Brain microvascular endothelial cell (primary cell): ENCODE results near the gene IMMP2L.

ENCODE experiments used
- DNase-seq: peaks from one replicate; pipeline ENCODE4 v3.0.0-alpha.2; 2020
- H3K27ac ChIP-seq: fragments of 250-450 bp; sonication (Bioruptor Pico); 2 replicates; pipeline ENCODE4 v1.5.1; 2020; ENCODE audit warnings: mild to moderate bottlenecking, moderate library complexity
- H3K27me3 ChIP-seq: fragments of 250-450 bp; sonication (Bioruptor Pico); replicated peaks from 2 replicates; pipeline ENCODE4 v1.5.1; 2020; ENCODE audit warnings: mild to moderate bottlenecking
- H3K36me3 ChIP-seq: fragments of 250-450 bp; sonication (Bioruptor Pico); replicated peaks from 2 replicates; pipeline ENCODE4 v1.5.1; 2020; ENCODE audit warnings: mild to moderate bottlenecking
- H3K4me3 ChIP-seq: 2 replicates; pipeline ENCODE4 v1.5.1; 2011; ENCODE audit warnings: low read depth, mild to moderate bottlenecking, control low read depth, low read length, moderate library complexity
- CTCF ChIP-seq: IDR thresholded peaks from 2 replicates; pipeline ENCODE4 v1.5.1; 2011; ENCODE audit warnings: low read depth, mild to moderate bottlenecking, moderate library complexity, low read length, control low read depth, inconsistent platforms; ENCODE audit errors: missing control alignments
- in situ Hi-C: cut with HindIII; loops from 2 replicates; pipeline ENCODE4 v1.10.0; 2017; ENCODE audit warnings: low sequenced_read_pairs, low pct_ligation_motif_present

IMMP2L gene

GRCh38 chr7:111003883-111004282, 558.4 kb downstream of the IMMP2L start:
- in situ Hi-C loops = no loop called here
- Histone ChIP-seq H3K36me3 (no peaks in the 10 kb centered on the region), H3K27me3 (no peaks in the 10 kb centered on the region), H3K4me3 (no peak overlapping the region), H3K27ac (no peak overlapping the region)
- DNase-seq = no peak
- no peak for TF ChIP-seq CTCF

- H3K27me3 ChIP-seq = no peaks in the 10 kb centered on the region
- H3K27ac ChIP-seq = no peak overlapping the region
- no peak for TF ChIP-seq CTCF
- peak; percentile 32 for DNase-seq
- no peak overlapping the region for H3K4me3 ChIP-seq
- H3K36me3 ChIP-seq = no peaks in the 10 kb centered on the region
- in situ Hi-C loops = no loop called here
Observed at GRCh38 chr7:110994028-110994967, 568.0 kb downstream of the IMMP2L start.

GRCh38 chr7:110988890-110989501, 573.3 kb downstream of the IMMP2L start:
- no peak overlapping the region for H3K4me3 ChIP-seq
- H3K27ac ChIP-seq = no peak overlapping the region
- in situ Hi-C loops = no loop called here
- no peak for DNase-seq
- no peaks in the 10 kb centered on the region for H3K36me3 ChIP-seq
- no peak for TF ChIP-seq CTCF
- no peaks in the 10 kb centered on the region for H3K27me3 ChIP-seq

GRCh38 chr7:110988348-110988747, 573.9 kb downstream of the IMMP2L start:
- no peak for TF ChIP-seq CTCF
- DNase-seq = no peak
- in situ Hi-C loops = no loop called here
- no peaks in the 10 kb centered on the region for H3K36me3 ChIP-seq
- no peaks in the 10 kb centered on the region for H3K27me3 ChIP-seq
- no peak overlapping the region for H3K4me3 ChIP-seq
- no peak overlapping the region for H3K27ac ChIP-seq

- Histone ChIP-seq H3K27me3 (no peaks in the 10 kb centered on the region), H3K4me3 (no peak overlapping the region), H3K27ac (no peak overlapping the region), H3K36me3 (no peaks in the 10 kb centered on the region)
- DNase-seq = no peak
- no peak for TF ChIP-seq CTCF
- in situ Hi-C loops = no loop called here
Observed at GRCh38 chr7:110987127-110987693, 575.1 kb downstream of the IMMP2L start.
